ENCODE data around the gene UBXN10. TPM values are rescaled to one million over a fixed set of nuclear protein-coding genes. Genes with fewer than 3 reads are reported as not detected.

Gene UBXN10
- total RNA-seq, 1 donor from 2014 or later: 1.4 TPM

DNA sequence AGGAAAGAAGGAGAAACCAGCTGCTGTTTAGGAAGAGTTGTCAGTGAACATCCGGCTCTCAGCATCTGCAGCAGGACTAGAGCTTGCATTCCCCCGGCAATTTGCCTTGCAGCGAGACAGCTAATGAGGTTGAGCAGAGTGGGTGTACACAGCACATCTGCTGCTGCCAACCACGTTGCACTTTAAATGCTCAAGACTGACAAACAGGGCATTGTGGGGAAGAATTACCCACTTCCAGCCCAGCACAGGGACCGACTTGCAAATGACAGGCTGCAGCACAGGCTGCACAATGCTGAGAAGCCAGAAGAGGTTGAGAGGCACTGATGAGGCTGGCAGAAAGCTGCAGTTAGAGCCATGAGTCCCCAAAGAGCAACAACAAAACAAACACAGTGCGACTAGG is 48.0 kb downstream of the UBXN10 start:
- DNase-seq: no peak
- intact Hi-C loops (cut with micrococcal nuclease): no loop called here
- H3K27me3 ChIP-seq (ENCODE audit: low read depth): peaks cover 91% of the 10 kb centered on the region

GRCh38 chr1:20234788-20235535 is 49.1 kb downstream of the UBXN10 start:
- H3K4me3 ChIP-seq: no peak overlapping the region
- H3K27me3 ChIP-seq (ENCODE audit: low read depth): peaks cover 92% of the 10 kb centered on the region
- intact Hi-C loops (cut with micrococcal nuclease): no loop called here
- no peaks in the 10 kb centered on the region for H3K36me3 ChIP-seq
- H3K4me1 ChIP-seq: peaks cover 8% of the 10 kb centered on the region
- no peaks in the 10 kb centered on the region for H3K9me3 ChIP-seq (replicated peaks)
- no peak for DNase-seq
- no peak for TF ChIP-seq CTCF (IDR thresholded peaks at IDR 0.05; ENCODE audit: borderline replicate concordance)
- no peak overlapping the region for H3K27ac ChIP-seq (replicated peaks)

More for the DNA sequence above, 48.0 kb downstream of the UBXN10 start:
- Histone ChIP-seq H3K27ac (replicated peaks) (no peak overlapping the region), H3K4me1 (peaks cover 8% of the 10 kb centered on the region), H3K9me3 (replicated peaks) (no peaks in the 10 kb centered on the region), H3K36me3 (no peaks in the 10 kb centered on the region), H3K4me3 (no peak overlapping the region)
- TF ChIP-seq CTCF (IDR thresholded peaks at IDR 0.05; ENCODE audit: borderline replicate concordance): no peak

DNA sequence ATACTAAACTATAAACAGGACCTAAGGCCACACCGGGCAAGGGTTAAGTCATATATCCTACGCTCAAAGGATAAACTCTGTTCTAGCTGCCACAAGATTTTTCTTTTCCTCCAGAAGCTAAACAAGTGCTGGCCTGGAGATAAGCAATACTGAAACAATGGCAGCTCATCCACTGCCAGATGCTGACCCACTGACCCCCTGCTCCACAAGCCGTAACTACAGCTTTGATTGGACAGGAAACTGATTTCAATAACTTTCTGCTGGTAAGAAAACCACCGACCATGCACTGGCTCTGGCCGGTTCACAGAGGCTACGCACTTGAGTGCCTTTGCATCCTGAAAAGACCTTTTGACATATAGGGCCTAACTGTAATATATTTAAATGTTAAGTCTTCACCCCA is 51.8 kb downstream of the UBXN10 start:
- no peak overlapping the region for H3K27ac ChIP-seq (replicated peaks)
- no peaks in the 10 kb centered on the region for H3K36me3 ChIP-seq
- H3K9me3 ChIP-seq (replicated peaks): no peaks in the 10 kb centered on the region
- DNase-seq: no peak
- peaks cover 91% of the 10 kb centered on the region for H3K27me3 ChIP-seq (ENCODE audit: low read depth)
- peaks cover 8% of the 10 kb centered on the region for H3K4me1 ChIP-seq
- intact Hi-C loops (cut with micrococcal nuclease): no loop called here
- no peak for TF ChIP-seq CTCF (IDR thresholded peaks at IDR 0.05; ENCODE audit: borderline replicate concordance)
- no peak overlapping the region for H3K4me3 ChIP-seq

GRCh38 chr1:20240012-20240411 is 54.1 kb downstream of the UBXN10 start:
- TF ChIP-seq CTCF (IDR thresholded peaks at IDR 0.05; ENCODE audit: borderline replicate concordance): no peak
- no peaks in the 10 kb centered on the region for H3K36me3 ChIP-seq
- no peaks in the 10 kb centered on the region for H3K9me3 ChIP-seq (replicated peaks)
- H3K27ac ChIP-seq (replicated peaks): no peak overlapping the region
- intact Hi-C loops (cut with micrococcal nuclease): no loop called here
- H3K4me3 ChIP-seq: no peak overlapping the region
- H3K27me3 ChIP-seq (ENCODE audit: low read depth): peaks cover 92% of the 10 kb centered on the region
- no peaks in the 10 kb centered on the region for H3K4me1 ChIP-seq
- no peak for DNase-seq

- TF ChIP-seq CTCF (IDR thresholded peaks at IDR 0.05; ENCODE audit: borderline replicate concordance): no peak
- no peak overlapping the region for H3K27ac ChIP-seq (replicated peaks)
- H3K27me3 ChIP-seq (ENCODE audit: low read depth): peaks cover 87% of the 10 kb centered on the region
- DNase-seq: no peak
- no peaks in the 10 kb centered on the region for H3K4me1 ChIP-seq
- H3K36me3 ChIP-seq: no peaks in the 10 kb centered on the region
- no peak overlapping the region for H3K4me3 ChIP-seq
- intact Hi-C loops (cut with micrococcal nuclease): no loop called here
- no peaks in the 10 kb centered on the region for H3K9me3 ChIP-seq (replicated peaks)
Observed at GRCh38 chr1:20242890-20243479, 57.1 kb downstream of the UBXN10 start.

Other genes starting within 250 kb of the UBXN10 start
- 69.0 TPM for gene PLA2G2A, start 206.5 kb upstream of the UBXN10 start, total RNA-seq
- gene PLA2G5, start 115.9 kb upstream of the UBXN10 start, total RNA-seq: 51.4 TPM
- not detected for gene PLA2G2D, start 66.6 kb upstream of the UBXN10 start, total RNA-seq
- gene PLA2G2F, start 46.8 kb upstream of the UBXN10 start, total RNA-seq: not detected
- gene PLA2G2C, start 422 bp downstream of the UBXN10 start, total RNA-seq: not detected
- 0.16 TPM for gene VWA5B1, start 104.8 kb downstream of the UBXN10 start, total RNA-seq

All from left ventricle myocardium inferior (tissue), 1 donor.